ENCODE results near the gene PPP2R2C. TPM values are rescaled to one million over a fixed set of nuclear protein-coding genes. Genes with fewer than 3 reads are reported as not detected.

The PPP2R2C gene
- total RNA-seq, 1 donor from 2014 or later, result 2.2 TPM

DNA sequence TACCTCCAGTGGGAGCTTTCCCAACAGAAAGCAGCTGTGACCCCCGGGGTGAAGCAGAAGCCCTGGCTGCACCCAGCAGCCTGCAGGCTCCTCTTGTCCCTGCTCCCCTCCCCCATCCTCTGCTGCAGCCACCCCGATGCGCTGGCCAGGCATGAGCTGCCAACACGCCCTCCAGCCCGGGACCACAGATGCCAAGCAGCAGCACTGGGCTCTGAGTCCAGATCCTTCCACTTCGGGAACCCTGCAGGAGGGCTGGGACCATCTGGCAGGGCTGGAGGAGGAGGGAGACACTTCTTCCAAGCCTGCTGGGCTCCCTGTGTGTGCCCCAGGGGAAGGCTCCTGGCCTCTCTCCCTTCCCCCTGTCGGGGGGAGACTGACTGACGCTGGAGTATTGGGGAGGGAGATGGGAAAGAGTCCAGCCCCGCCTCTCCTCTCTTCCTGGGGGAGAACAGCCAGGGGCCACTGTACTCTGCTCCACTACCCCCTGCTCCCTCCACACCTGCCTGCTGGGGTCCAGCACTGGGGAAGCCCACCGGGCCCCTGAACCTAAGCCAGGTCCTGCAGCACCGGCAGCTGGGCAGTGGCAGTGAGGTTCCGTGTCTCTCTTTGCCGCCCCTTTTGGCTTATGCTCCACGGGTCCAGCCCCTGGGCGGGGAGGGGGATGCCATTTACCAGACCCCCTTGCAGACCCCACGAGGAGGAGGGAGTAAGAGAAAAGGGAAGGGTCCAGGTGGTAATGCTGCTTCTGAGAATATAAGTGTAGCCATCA is 55.7 kb downstream of the PPP2R2C start:
- Histone ChIP-seq H3K4me1 (no peaks in the 10 kb centered on the region), H3K4me3 (no peak overlapping the region), H3K27me3 (no peaks in the 10 kb centered on the region), H3K27ac (no peak overlapping the region), H3K36me3 (no peaks in the 10 kb centered on the region), H3K9me3 (no peaks in the 10 kb centered on the region)
- intact Hi-C loops (cut with DNase I), result no loop called here
- TF ChIP-seq, protein P1, sequence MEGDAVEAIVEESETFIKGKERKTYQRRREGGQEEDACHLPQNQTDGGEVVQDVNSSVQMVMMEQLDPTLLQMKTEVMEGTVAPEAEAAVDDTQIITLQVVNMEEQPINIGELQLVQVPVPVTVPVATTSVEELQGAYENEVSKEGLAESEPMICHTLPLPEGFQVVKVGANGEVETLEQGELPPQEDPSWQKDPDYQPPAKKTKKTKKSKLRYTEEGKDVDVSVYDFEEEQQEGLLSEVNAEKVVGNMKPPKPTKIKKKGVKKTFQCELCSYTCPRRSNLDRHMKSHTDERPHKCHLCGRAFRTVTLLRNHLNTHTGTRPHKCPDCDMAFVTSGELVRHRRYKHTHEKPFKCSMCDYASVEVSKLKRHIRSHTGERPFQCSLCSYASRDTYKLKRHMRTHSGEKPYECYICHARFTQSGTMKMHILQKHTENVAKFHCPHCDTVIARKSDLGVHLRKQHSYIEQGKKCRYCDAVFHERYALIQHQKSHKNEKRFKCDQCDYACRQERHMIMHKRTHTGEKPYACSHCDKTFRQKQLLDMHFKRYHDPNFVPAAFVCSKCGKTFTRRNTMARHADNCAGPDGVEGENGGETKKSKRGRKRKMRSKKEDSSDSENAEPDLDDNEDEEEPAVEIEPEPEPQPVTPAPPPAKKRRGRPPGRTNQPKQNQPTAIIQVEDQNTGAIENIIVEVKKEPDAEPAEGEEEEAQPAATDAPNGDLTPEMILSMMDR (IDR thresholded peaks at IDR 0.05), result no peak
- DNase-seq (ENCODE audit: low spot score in 2 of 2), result no peak

DNA sequence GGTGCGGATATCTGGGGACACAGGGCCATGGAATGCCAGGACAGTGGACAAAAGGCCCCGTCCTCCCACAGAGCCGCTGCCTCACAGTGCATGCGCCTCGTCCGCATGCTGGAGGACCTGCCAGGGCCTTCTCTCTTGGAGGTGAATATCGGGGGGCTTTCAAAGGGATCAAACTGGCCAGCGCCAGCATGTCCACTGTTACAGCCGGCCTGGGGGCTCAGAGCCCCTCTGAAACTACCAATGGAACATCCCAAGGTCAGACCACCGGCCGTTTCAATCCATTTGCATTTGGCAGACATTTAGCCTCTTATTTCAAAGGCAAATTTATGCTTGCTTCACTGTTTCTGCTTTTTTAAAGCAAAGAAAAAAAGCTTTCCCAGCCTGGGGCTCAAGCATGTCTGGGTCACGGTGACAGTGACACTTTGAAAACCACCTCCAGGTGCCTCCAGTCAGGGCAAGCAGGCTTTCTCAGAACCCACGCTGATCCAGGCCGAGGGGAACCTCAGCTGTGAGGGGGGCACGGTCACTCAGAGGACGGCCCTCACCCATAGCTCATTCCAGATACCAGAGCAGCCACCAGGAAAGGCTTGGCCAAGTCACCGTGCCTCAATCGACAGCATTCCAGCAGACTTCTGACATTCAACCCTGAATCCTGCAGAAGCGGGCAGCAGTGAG is 57.2 kb downstream of the PPP2R2C start:
- intact Hi-C loops (cut with DNase I), result no loop called here
- no peak for DNase-seq (ENCODE audit: low spot score in 2 of 2)
- no peaks in the 10 kb centered on the region for H3K36me3 ChIP-seq
- no peaks in the 10 kb centered on the region for H3K4me1 ChIP-seq
- no peaks in the 10 kb centered on the region for H3K9me3 ChIP-seq
- no peak overlapping the region for H3K27ac ChIP-seq
- no peak overlapping the region for H3K4me3 ChIP-seq
- H3K27me3 ChIP-seq, result no peaks in the 10 kb centered on the region
- TF ChIP-seq, protein P1 (IDR thresholded peaks at IDR 0.05), result no peak

DNA sequence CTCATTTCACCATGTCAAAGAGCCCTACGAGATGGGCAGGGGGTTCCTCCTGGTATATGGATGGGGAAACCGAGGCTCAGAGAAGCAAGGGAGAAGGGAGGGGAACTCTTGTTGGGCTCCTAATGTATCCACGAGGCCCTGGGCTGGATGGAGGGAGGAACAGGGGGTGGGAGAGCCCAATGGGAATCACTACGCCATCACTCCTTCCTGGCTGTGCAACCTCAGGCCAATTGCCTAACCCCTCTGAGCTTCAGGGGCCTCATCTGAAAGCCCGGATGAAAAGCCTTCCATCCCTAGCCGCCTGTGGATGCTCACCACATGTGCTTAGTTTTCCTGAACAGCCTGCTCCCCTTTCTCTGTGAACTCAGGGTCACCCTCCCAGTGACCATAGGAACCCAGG is 57.8 kb downstream of the PPP2R2C start:
- Histone ChIP-seq H3K27ac (no peak overlapping the region), H3K27me3 (no peaks in the 10 kb centered on the region), H3K4me1 (no peaks in the 10 kb centered on the region)

DNA sequence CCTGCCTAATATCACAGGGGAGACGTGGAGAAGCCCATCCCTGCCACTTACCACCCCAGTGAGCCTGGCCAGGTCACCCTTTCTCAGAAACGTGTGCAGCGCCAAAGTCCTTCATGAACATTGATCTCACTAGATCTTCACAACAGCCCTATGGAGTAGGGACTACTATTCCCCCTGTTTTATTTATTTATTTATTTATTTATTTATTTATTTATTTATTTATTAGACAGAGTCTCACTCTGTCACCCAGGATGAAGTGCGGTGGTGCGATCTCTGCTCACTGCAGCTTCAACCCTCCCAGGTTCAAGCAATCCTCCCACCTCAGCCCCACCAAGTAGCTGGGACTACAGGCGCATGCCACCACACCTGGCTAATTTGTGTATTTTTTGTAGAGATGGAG is 61.8 kb downstream of the PPP2R2C start:
- H3K4me1 ChIP-seq, result no peaks in the 10 kb centered on the region
- TF ChIP-seq, protein P1 (IDR thresholded peaks at IDR 0.05), result no peak
- intact Hi-C loops (cut with DNase I), result no loop called here

More for the DNA sequence above, 57.8 kb downstream of the PPP2R2C start:
- H3K36me3 ChIP-seq, result no peaks in the 10 kb centered on the region
- no peak for DNase-seq (ENCODE audit: low spot score in 2 of 2)
- TF ChIP-seq, protein P1 (IDR thresholded peaks at IDR 0.05), result no peak
- no peaks in the 10 kb centered on the region for H3K9me3 ChIP-seq
- H3K4me3 ChIP-seq, result no peak overlapping the region
- intact Hi-C loops (cut with DNase I), result no loop called here

DNA sequence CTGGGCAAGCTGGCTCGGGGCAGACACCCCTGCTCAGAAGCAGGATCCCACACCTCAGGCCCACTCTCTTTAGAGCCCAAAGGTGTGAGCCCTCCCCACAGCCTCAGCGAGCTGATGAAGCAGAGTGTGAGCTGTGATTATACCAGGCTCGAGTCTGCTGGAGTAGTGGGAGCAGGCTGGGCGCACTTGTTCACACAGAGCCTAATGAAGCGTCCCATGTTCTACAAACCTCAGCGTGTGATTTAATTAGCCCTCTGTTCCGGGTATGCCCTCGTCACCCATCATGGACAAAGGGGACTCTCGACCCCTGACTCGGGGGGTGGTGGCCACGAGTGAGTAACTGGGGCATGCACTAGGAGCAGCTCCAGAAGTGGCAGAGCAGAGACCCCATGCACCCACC is 62.3 kb downstream of the PPP2R2C start:
- Histone ChIP-seq H3K27ac (no peak overlapping the region), H3K9me3 (no peaks in the 10 kb centered on the region), H3K27me3 (no peaks in the 10 kb centered on the region), H3K4me1 (no peaks in the 10 kb centered on the region), H3K36me3 (no peaks in the 10 kb centered on the region), H3K4me3 (no peak overlapping the region)
- no peak for DNase-seq (ENCODE audit: low spot score in 2 of 2)
- intact Hi-C loops (cut with DNase I), result no loop called here
- TF ChIP-seq, protein P1 (IDR thresholded peaks at IDR 0.05), result no peak

More for the DNA sequence above, 61.8 kb downstream of the PPP2R2C start:
- H3K27ac ChIP-seq, result no peak overlapping the region
- H3K36me3 ChIP-seq, result no peaks in the 10 kb centered on the region
- H3K27me3 ChIP-seq, result no peaks in the 10 kb centered on the region
- H3K4me3 ChIP-seq, result no peak overlapping the region
- H3K9me3 ChIP-seq, result no peaks in the 10 kb centered on the region
- DNase-seq (ENCODE audit: low spot score in 2 of 2), result no peak

Data from ascending aorta (tissue), 2 donors.